Transverse colon (tissue), 4 donors: Measurements from ENCODE around the gene ALPI.
"Not testable (repeated sequence)": the region's sequence is repeated elsewhere in the genome, so short reads cannot be mapped to it uniquely, and the experiment has no call there.

Experiments used
- CTCF ChIP-seq, 5 experiments: fragments of 200-600 bp in 3 of 5; fragments of 450-650 bp in 2 of 5; sonication (generic) in 3 of 5; IDR thresholded peaks; 1 replicate in 2 of 5; 2 replicates in 3 of 5; pipeline ENCODE4 v1.5.1; 2016 to 2017; ENCODE audit warnings: antibody characterized with exemption in 5 of 5, inconsistent platforms in 3 of 5, mild to moderate bottlenecking in 2 of 5, moderate library complexity in 1 of 5
- EP300 ChIP-seq: sonication (generic); formaldehyde crosslinking; IDR thresholded peaks from one replicate; pipeline ENCODE4 v1.6.1; 2017; ENCODE audit warnings: antibody characterized with exemption, low read depth
- POLR2A ChIP-seq: fragments of 450-650 bp; IDR thresholded peaks from one replicate; pipeline ENCODE4 v1.6.1; 2016; ENCODE audit warnings: antibody characterized with exemption, mild to moderate bottlenecking, moderate library complexity
- POLR2AphosphoS5 ChIP-seq, 3 donors: sonication (generic); formaldehyde crosslinking; IDR thresholded peaks; one replicate each; pipeline ENCODE4 v1.6.1; 2016; ENCODE audit warnings: antibody characterized with exemption in 3 of 3

GRCh38 chr2:232433622-232434021 lies 22.3 kb upstream of the ALPI start:
- TF ChIP-seq CTCF (IDR thresholded peaks at IDR 0.05); POLR2A; POLR2AphosphoS5 (IDR thresholded peaks at IDR 0.05); EP300: not testable (repeated sequence)
